ENCODE results near the gene BLNK.

DNA sequence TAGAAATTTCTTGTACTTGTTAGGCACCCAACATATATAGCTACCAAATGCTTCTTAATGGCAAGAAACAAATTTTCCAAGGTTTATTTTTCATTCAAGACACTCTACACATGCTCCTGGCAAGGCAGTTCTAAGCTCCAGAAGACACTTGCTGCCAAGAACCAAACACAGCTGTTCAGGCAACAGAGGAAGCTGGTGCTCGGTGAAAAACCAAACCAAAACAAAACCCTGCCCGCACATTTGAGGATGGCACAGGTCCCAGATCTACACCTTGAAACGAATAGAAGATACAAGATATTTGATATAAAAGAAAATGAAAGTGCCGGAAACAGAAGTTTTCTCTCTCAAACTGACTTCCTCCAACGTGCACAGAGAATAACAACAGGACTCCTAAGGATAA lies 28.0 kb upstream of the BLNK start:
- TF ChIP-seq, protein P1, sequence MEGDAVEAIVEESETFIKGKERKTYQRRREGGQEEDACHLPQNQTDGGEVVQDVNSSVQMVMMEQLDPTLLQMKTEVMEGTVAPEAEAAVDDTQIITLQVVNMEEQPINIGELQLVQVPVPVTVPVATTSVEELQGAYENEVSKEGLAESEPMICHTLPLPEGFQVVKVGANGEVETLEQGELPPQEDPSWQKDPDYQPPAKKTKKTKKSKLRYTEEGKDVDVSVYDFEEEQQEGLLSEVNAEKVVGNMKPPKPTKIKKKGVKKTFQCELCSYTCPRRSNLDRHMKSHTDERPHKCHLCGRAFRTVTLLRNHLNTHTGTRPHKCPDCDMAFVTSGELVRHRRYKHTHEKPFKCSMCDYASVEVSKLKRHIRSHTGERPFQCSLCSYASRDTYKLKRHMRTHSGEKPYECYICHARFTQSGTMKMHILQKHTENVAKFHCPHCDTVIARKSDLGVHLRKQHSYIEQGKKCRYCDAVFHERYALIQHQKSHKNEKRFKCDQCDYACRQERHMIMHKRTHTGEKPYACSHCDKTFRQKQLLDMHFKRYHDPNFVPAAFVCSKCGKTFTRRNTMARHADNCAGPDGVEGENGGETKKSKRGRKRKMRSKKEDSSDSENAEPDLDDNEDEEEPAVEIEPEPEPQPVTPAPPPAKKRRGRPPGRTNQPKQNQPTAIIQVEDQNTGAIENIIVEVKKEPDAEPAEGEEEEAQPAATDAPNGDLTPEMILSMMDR (IDR thresholded peaks at IDR 0.05; ENCODE audit: low read depth, low read length) = no peak
- no peak for TF ChIP-seq EZH2phosphoT487 (IDR thresholded peaks at IDR 0.05; ENCODE audit: low read depth)
